Left ventricle myocardium inferior (tissue), 1 donor: Measurements from ENCODE around the gene MOV10. TPM values are rescaled to one million over a fixed set of nuclear protein-coding genes. Genes with fewer than 3 reads are reported as not detected.
"Not testable (repeated sequence)": the region's sequence is repeated elsewhere in the genome, so short reads cannot be mapped to it uniquely, and the experiment has no call there.

Experiments
- DNase-seq: peaks from one replicate; pipeline ENCODE4 v3.0.0-alpha.2; 2020
- H3K27ac ChIP-seq: fragments of 200-600 bp; replicated peaks from 2 replicates; pipeline ENCODE4 v1.8.0; 2021
- H3K27me3 ChIP-seq: fragments of 200-600 bp; 2 replicates; pipeline ENCODE4 v1.8.0; 2021; ENCODE audit warnings: low read depth
- H3K36me3 ChIP-seq: fragments of 200-600 bp; 2 replicates; pipeline ENCODE4 v1.8.0; 2021
- H3K4me1 ChIP-seq: fragments of 200-600 bp; 2 replicates; pipeline ENCODE4 v1.8.0; 2021
- H3K4me3 ChIP-seq: fragments of 200-600 bp; 2 replicates; pipeline ENCODE4 v1.8.0; 2021; ENCODE audit warnings: mild to moderate bottlenecking, moderate library complexity
- H3K9me3 ChIP-seq: fragments of 200-600 bp; replicated peaks from 2 replicates; pipeline ENCODE4 v1.8.0; 2021
- CTCF ChIP-seq: fragments of 200-600 bp; IDR thresholded peaks from 2 replicates; pipeline ENCODE4 v1.8.0; 2021; ENCODE audit warnings: antibody characterized with exemption, mild to moderate bottlenecking, borderline replicate concordance
- intact Hi-C: fragments of 100-400 bp; cut with micrococcal nuclease; formaldehyde crosslinking; loops from one replicate; pipeline ENCODE4 v1.11.0; 2022
- total RNA-seq: library from RNA; stranded (reverse); fragmentation: NEBNext Ultra II Directional; extraction: Animal tissue kit (Norgen Biotek cat#: 25700); gene quantifications from one replicate; pipeline ENCODE4 v1.2.1, GENCODE V29; 2021
- donor health status: DM: no; HTN: yes; CAD: no; lungs with severe emphysema.

Gene MOV10
- total RNA-seq, 1 donor from 2014 or later: 12.7 TPM

GRCh38 chr1:112718691-112719418 lies 44.4 kb downstream of the MOV10 start:
- intact Hi-C loops: loop anchor here (5.0 kb wide), 1 partner anchor 83 kb away; no protein-coding TSS in a partner anchor
- peak; percentile 75 for DNase-seq
- Histone ChIP-seq H3K4me1 (peaks cover 37% of the 10 kb centered on the region), H3K9me3 (no peaks in the 10 kb centered on the region), H3K27me3 (peaks cover 39% of the 10 kb centered on the region), H3K4me3 (peak overlapping the region; percentile 54), H3K27ac (no peak overlapping the region), H3K36me3 (no peaks in the 10 kb centered on the region)
- TF ChIP-seq CTCF: peak; percentile 88

- TF ChIP-seq CTCF: no peak
- H3K4me1 ChIP-seq: peaks cover 29% of the 10 kb centered on the region
- DNase-seq: no peak
- H3K9me3 ChIP-seq: no peaks in the 10 kb centered on the region
- intact Hi-C loops: loop anchor here (5.0 kb wide), 1 partner anchor 83 kb away; no protein-coding TSS in a partner anchor
- no peaks in the 10 kb centered on the region for H3K36me3 ChIP-seq
- no peak overlapping the region for H3K4me3 ChIP-seq
- H3K27ac ChIP-seq: no peak overlapping the region
- H3K27me3 ChIP-seq: peaks cover 43% of the 10 kb centered on the region
Measured at GRCh38 chr1:112719706-112720105, 45.2 kb downstream of the MOV10 start.

DNA sequence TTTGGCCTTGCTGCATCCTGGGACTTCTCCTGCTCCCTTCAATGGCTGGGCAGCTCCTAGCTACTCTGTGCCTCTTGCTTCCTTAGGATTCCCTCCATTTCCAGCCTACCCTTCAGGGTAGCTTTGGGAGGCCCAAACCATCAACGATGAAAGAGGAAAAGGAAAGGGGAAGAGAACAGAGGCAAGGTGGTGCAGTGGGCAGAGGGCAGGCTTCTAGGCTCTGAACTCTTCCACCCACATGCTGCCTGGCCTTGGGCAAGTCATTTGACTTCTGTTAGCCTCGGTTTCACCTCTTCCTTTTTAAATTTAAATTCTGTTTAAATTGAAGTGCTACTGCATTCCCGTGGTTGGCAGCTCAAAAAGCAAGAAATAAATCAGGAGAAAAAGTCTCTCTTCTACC lies 46.3 kb downstream of the MOV10 start:
- no peak overlapping the region for H3K4me3 ChIP-seq
- peaks cover 43% of the 10 kb centered on the region for H3K27me3 ChIP-seq
- no peak for DNase-seq
- TF ChIP-seq CTCF: no peak
- no peaks in the 10 kb centered on the region for H3K9me3 ChIP-seq
- no peak overlapping the region for H3K27ac ChIP-seq
- peaks cover 23% of the 10 kb centered on the region for H3K4me1 ChIP-seq
- no peaks in the 10 kb centered on the region for H3K36me3 ChIP-seq
- intact Hi-C loops: no loop called here

DNA sequence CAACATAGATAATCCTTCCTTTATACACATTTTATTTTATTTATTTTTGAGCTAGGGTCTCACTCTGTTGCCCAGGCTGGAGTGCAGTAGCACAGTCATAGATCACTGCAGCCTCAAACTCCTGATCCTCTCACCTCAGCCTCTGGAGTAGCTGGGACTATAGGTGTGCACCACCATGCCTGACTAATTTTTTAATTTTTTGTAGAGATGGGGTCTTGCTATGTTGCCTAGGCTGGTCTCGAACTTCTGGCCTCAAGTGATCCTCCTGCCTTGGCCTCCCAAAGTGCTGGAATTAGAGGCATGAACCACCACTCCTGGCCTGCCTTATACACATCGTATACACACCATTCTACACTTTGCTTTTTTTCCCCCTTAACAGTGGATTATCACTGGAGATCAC lies 46.8 kb downstream of the MOV10 start:
- H3K27me3 ChIP-seq: peaks cover 43% of the 10 kb centered on the region
- H3K9me3 ChIP-seq, intact Hi-C loops, H3K36me3 ChIP-seq, DNase-seq, H3K27ac ChIP-seq, H3K4me3 ChIP-seq: not testable (repeated sequence)
- H3K4me1 ChIP-seq: peaks cover 19% of the 10 kb centered on the region

DNA sequence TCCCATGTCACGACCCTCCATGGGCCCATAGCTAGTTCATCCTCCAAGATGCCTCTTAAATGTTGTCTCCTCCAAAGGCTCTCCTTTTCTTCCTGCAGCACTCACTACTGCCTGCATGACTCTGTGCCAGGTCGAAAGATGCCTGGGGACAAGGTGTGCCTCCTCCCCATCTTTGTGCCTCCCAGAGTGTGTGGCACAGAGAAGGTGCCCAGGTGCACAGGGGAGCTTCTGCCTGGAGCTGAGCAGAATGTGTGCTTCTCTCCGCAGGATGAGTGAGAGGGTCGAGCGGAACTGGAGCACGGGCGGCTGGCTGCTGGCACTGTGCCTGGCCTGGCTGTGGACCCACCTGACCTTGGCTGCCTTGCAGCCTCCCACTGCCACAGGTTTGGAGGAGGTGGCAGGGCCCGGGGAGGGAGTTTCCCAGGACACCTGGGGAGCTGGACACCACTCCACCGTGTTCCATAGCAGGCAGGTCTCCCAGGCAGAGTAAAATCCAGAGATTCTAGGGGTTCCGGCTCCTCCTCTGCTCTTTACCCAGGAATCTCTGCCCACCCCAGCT lies 47.6 kb downstream of the MOV10 start:
- peaks cover 43% of the 10 kb centered on the region for H3K27me3 ChIP-seq
- no peak for DNase-seq
- no peaks in the 10 kb centered on the region for H3K9me3 ChIP-seq
- H3K4me1 ChIP-seq: peaks cover 19% of the 10 kb centered on the region
- no peaks in the 10 kb centered on the region for H3K36me3 ChIP-seq
- no peak overlapping the region for H3K27ac ChIP-seq
- no peak for TF ChIP-seq CTCF
- peak overlapping the region; percentile 49 for H3K4me3 ChIP-seq
- intact Hi-C loops: no loop called here
